ENCODE results near the gene KLK15.
"Not testable (repeated sequence)": the region's sequence is repeated elsewhere in the genome, so short reads cannot be mapped to it uniquely, and the experiment has no call there.

The KLK15 gene

DNA sequence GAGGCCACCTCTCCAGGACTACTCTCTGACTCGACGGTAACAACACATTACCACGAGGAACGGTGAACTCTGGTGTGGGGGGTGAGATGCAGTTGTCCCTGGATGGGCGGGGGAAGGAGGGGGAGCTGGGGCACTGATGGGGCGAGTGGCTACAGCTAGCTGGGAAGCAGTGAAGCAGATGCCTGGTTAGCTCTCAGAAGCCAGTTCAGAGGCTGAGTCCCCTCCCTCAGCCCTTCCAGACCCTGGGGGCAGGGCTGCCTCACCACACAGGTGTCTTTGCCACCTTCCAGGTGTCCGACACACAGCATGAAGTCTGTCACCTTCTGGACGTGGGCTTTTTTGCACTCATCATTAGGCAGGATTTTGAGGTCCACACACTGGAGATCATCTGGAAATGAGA lies 13.7 kb downstream of the KLK15 start:
- no peak overlapping the region for H3K4me3 ChIP-seq (ENCODE audit: control insufficient read depth, low read depth, low read length)
- DNase-seq (ENCODE audit: low read depth): no peak
- TF ChIP-seq, protein P1, sequence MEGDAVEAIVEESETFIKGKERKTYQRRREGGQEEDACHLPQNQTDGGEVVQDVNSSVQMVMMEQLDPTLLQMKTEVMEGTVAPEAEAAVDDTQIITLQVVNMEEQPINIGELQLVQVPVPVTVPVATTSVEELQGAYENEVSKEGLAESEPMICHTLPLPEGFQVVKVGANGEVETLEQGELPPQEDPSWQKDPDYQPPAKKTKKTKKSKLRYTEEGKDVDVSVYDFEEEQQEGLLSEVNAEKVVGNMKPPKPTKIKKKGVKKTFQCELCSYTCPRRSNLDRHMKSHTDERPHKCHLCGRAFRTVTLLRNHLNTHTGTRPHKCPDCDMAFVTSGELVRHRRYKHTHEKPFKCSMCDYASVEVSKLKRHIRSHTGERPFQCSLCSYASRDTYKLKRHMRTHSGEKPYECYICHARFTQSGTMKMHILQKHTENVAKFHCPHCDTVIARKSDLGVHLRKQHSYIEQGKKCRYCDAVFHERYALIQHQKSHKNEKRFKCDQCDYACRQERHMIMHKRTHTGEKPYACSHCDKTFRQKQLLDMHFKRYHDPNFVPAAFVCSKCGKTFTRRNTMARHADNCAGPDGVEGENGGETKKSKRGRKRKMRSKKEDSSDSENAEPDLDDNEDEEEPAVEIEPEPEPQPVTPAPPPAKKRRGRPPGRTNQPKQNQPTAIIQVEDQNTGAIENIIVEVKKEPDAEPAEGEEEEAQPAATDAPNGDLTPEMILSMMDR (conservative IDR thresholded peaks at IDR 0.05; ENCODE audit: control insufficient read depth, insufficient read depth, low read depth, low read length): no peak

GRCh38 chr19:50818859-50819472 lies 14.4 kb downstream of the KLK15 start:
- TF ChIP-seq, protein P1 (conservative IDR thresholded peaks at IDR 0.05; ENCODE audit: control insufficient read depth, insufficient read depth, low read depth, low read length): no peak
- H3K4me3 ChIP-seq (ENCODE audit: control insufficient read depth, low read depth, low read length): no peak overlapping the region
- no peak for DNase-seq (ENCODE audit: low read depth)

DNA sequence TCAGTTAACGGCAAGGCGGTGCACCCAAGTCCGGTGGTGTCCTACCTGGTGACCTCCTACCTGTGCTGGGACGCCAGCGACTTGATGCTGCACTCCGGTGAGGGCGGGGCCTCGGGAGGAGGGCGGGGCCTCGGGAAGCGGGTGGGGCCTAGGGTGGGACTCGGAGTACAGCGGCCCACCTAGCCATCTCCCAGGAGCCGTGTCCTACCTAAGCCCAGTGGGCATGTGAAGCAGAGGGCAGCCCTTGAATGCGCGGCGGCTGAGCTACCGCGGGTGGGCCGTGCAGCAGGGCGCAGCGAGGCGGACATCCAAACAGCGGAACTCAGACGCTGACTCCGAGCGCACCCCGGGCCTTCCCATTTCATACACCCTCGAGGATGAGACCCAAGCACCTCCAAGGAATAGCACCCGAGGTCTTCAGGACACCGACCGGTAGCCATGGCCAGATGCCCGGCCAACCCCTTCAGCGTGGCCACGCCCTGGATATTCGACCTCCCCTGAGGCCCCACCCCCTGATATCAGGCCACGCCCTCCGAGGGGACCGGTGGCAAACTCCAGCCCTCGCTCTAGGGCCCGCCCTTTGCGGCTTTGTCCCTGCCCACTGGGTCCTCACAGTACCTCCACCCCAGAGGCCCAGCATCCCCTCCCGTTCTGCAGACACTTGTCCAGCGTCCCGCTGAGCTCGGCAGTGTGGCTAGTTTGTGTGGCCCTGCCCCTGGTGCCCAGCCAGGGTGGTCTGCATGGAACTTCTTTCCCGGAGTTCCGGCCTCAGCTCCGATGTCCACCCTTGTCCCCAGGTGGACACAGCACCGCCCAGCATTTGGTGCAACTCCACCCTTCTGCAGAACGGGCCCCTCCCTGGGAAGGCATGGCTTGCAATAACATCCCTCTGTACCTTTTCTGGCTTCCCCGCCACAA lies 15.2 kb downstream of the KLK15 start:
- DNase-seq (ENCODE audit: low read depth): peak; percentile 10
- TF ChIP-seq, protein P1 (conservative IDR thresholded peaks at IDR 0.05; ENCODE audit: control insufficient read depth, insufficient read depth, low read depth, low read length): no peak
- H3K4me3 ChIP-seq (ENCODE audit: control insufficient read depth, low read depth, low read length): peak overlapping the region; percentile 39

DNA sequence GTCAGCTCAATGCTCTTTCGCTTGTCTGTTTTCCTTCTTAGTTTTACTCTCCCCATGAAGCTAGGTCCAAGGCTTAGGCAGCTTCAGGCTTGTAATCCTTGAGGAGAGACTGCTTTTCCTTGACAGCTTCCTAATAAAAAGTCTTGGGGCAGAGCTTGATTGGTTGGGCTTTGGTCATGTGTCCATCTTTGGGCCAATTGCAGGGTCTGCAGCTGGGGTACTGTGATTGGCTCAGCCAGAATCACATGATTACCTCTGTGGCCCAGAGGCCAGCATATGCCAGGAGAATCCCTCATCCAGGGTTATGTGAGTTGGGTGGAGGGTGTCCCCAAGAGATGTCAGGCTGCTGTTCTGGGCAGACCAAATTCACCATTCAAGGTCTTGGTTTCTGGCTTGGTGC lies 17.9 kb downstream of the KLK15 start:
- no peak overlapping the region for H3K4me3 ChIP-seq (ENCODE audit: control insufficient read depth, low read depth, low read length)
- no peak for DNase-seq (ENCODE audit: low read depth)
- TF ChIP-seq, protein P1 (conservative IDR thresholded peaks at IDR 0.05; ENCODE audit: control insufficient read depth, insufficient read depth, low read depth, low read length): no peak

DNA sequence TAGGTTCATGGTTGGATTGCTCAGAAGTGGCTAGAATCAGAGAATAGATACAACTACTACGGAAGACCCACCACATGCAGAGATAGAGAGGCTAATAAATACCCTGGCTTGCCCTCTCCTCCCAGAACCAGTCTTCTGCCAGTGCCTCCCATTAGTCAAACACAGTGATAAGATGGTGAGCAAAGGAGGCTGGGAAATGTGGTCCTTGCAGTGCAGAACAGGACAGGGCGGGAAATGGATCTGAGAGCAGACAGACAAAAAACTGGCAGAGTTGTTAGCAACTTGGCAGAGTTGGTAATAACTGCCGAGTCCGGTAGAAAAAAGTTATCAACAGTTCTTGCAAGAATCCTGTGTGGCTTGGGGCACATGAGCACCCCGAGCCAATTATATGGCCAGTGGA lies 18.5 kb downstream of the KLK15 start:
- no peak for DNase-seq (ENCODE audit: low read depth)
- TF ChIP-seq, protein P1 (conservative IDR thresholded peaks at IDR 0.05; ENCODE audit: control insufficient read depth, insufficient read depth, low read depth, low read length): no peak
- no peak overlapping the region for H3K4me3 ChIP-seq (ENCODE audit: control insufficient read depth, low read depth, low read length)

DNA sequence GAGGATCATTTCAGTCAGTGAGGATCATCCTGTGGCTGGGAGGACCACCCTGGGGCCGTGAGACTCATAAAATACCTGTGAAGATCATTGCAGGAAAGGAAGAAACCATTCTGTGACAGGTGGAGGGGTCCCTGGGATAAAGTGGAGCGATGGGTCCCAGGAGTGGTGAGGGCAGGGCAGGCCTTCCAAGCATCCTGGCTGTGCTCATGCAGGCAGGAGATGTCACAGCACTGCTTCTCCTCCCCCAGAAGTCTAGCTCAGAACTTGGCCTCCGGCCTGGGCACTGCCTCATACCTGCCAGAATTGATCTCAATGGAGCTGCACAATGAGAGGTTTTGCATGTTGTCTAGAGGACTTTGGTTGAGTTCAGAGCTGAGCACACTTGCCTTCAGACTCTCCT lies 20.9 kb downstream of the KLK15 start:
- no peak for DNase-seq (ENCODE audit: low read depth)
- TF ChIP-seq, protein P1 (conservative IDR thresholded peaks at IDR 0.05; ENCODE audit: control insufficient read depth, insufficient read depth, low read depth, low read length): no peak
- no peak overlapping the region for H3K4me3 ChIP-seq (ENCODE audit: control insufficient read depth, low read depth, low read length)

- not testable (repeated sequence) for DNase-seq (ENCODE audit: low read depth); H3K4me3 ChIP-seq (ENCODE audit: control insufficient read depth, low read depth, low read length)
Measured at GRCh38 chr19:50811622-50812238, 21.6 kb downstream of the KLK15 start.
